Stimulated activated naive CD4-positive, alpha-beta T cell treated with Interleukin-2 at 50 U/mL for 16 hours (primary cell): Measurements from ENCODE around the gene CHST3.
"Not testable (repeated sequence)": the region's sequence is repeated elsewhere in the genome, so short reads cannot be mapped to it uniquely, and the experiment has no call there.

Experiments
- DNase-seq: peaks from one replicate; lab custom pipeline; 2025; lab: John Stamatoyannopoulos, UW

Gene CHST3

DNA sequence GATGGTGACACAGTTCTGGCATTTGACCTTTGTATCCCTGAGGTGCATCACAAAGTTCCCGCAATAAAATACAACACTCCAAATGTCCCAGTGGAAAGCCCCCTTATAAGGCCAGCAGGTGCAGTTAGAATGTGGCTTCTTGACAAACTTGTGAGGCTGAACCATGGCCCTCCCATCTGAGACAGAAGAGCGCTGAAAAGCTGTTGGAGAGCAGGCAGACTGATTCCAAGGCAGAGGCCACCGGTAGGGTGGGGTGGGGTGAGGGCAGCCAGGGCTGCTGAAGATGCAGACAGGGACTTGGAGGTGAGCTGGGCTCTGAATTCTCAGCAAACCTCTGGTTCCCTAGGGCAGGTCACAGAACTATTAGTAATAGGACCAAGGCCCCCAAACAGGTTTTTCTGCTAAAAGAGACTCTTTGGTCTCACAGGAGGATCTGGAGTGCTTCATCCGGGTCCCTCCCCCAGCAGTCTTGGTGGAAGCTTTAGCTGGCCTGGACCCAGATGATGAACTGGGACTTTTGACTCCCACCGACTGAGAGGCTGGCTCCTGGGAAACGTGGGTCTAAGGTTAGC lies 15.6 kb upstream of the CHST3 start:
- no peak for DNase-seq

DNA sequence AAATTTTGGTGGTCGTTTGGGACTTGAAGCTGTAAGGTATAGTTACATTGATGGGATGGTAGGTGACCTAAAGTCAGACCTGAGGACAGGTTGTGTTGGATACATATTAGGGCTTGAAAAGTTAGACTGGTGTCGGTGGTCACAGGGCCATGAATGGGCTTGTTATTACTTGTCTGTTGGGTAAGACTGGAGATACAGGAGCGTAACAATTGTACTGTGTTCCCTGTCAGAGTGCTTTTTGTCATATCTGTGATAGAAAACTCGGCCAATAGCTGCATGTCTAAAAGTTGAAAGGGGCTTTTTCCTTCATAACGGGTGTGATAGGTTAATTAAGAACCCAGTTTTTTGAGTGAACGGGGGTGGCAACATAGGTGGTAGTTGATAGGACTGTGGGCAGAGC lies 13.5 kb upstream of the CHST3 start:
- no peak for DNase-seq

DNA sequence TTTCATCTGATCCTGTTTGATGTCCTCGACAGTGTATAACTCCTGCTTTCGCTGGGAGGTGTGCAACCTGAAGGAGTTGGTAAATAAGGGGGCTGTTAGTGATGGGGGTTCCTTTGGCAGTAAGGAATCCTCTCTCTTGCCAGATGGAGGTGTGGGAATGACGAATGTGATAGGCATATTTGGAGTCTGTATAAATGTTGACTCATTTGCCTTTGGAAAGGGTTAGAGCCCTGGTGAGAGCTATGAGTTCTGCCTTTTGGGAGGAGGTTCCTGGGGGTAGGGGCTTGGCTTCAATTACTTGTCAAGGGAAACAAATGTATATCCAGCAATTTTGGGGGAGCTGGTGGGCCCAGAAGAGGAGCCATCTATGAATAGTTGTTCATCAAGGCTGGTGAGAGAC lies 11.4 kb upstream of the CHST3 start:
- no peak for DNase-seq

GRCh38 chr10:71957546-71958275 lies 6.5 kb upstream of the CHST3 start:
- no peak for DNase-seq

- no peak for DNase-seq
These were observed 4.7 kb upstream of the CHST3 start for GRCh38 chr10:71959526-71959925.

- no peak for DNase-seq
These were observed 2.4 kb upstream of the CHST3 start for GRCh38 chr10:71961831-71962230.

- DNase-seq, result no peak
These were observed 1.3 kb upstream of the CHST3 start for GRCh38 chr10:71962901-71963300.

DNA sequence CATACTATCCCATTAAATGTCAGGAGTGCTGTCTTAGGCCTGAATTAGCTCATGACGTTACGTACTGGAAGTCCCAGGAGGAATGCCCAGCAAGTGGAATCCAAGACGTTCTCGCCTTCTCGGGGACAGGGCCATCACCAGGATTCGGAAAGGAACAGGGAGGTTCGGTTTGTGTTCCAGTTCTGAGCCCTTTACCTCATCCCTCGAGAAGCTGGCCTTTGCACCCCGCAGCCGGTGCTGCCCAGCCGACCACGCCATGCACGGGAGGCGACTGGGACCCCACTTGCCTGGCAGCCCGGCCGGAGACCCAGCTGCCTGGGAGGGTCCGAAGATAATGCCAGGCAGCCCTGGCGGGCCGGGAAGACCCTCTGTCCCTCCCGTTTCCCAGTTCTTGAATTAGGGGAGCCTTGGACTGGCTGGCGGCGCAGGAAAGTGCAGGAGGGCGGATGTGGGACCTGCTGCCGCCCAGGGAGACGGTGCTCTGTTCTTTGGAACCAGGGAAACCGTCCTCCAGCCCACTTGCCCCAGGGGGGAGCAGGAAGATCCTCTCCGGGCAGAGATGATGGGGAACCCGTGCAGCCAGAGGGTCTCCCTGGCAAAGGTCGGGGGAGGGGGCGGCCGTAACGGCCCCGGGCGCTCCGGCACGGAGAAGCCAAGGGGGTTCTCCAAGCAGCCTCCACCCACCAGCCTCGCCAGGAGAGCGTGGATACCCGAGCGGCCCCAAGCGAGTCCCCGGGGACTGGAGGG lies 671 bp upstream of the CHST3 start:
- DNase-seq, result no peak

DNA sequence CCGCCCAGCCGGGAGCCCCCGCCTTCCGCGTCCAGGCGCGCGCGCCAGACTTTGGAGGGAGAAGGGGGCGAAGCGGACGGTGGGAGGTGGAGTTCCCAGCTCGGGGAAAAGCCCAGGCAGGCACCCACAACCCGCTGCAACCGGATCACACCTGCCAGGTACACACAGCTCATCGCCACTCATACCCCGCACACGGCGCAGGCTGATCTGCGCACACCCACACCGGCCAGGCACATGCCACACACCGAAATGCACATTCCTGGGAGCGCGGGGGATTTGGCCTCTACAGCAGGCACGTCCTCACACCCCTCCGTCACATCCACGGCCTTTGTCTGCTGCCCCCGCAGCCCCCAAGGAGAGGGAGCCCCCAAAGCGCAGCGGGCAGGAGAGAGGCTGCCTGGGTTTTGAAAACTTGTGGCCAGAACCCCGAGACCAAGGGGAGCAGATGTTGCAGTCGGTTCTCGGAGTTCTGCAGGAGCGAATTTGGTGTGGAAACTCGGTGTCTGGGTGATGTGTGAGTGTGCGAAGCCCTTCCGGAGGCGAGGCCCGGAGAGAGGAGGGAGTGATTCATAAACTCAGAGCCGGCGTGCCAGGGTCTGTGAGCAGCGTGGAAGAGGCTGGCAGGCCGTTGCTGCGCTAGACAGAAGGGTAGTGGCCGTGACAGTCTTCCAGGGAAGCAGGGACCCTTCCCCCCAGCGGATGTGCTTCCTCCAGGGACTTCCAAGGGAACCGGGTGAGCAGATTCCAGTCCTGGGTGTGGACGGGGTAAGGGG lies 734 bp downstream of the CHST3 start:
- DNase-seq, result no peak

- no peak for DNase-seq
These were observed 1.4 kb downstream of the CHST3 start for GRCh38 chr10:71965623-71966022.

- no peak for DNase-seq
These were observed 2.1 kb downstream of the CHST3 start for GRCh38 chr10:71966046-71967004.

DNA sequence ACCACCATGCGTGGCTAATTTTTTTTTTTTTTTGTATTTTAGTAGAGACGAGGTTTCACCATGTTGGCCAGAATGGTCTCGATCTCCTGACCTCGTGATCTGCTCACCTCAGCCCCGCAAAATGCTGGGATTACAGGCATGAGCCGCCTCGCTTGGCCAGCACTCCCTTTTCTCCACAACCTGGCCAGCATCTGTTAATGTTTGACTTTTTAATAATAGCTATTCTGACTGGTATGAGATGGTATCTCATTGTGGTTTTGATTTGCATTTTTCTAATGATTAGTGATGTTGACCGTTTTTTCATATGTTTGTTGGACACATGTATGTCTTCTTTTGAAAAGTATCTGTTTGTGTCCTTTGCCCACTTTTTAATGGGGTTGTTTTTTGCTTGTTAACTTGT lies 3.8 kb downstream of the CHST3 start:
- DNase-seq, result not testable (repeated sequence)

- no peak for DNase-seq
These were observed 4.6 kb downstream of the CHST3 start for GRCh38 chr10:71968553-71969474.

- no peak for DNase-seq
These were observed 5.7 kb downstream of the CHST3 start for GRCh38 chr10:71969929-71970328.

DNA sequence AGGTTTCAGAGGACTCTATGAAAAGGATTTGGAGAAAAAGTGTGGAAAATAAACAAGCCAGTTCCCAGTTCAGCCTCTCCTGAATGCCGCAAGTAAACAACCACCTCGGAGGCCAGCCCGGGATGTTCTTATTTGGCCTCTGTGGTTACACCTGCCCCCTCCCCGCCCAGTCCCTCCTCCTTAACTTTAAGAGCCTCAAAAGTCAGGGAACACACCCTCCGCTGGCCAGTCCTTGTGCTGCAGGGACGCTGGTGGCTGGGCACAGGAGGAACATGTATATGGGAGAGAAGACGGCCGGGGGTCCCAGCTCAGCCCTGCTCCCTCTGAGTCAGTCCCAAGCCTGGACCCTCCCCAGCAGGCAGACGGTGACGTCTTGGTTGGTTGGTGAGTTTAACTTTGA lies 6.1 kb downstream of the CHST3 start:
- DNase-seq, result no peak

DNA sequence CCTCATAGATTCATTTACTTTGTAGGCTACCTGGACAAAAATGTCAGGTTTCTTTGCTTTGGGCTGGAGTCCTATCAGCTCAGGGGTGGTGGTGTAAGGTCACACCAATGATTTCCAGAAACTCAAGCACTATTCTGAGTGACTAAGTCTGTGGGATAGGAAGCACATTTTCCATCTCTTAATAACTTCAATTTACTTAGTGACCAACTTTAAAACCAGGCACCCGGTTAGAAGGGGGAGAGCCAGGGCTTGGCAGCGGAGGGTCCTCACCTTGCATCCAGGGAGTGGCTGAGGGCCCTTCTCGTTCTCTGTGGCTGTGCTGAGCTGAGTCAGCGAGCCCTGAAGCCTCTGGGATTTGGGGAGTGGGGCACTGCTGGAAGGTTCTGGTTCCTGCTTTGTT lies 6.7 kb downstream of the CHST3 start:
- no peak for DNase-seq

- no peak for DNase-seq
These were observed 7.1 kb downstream of the CHST3 start for GRCh38 chr10:71971311-71971731.

GRCh38 chr10:71971769-71972555 lies 7.8 kb downstream of the CHST3 start:
- no peak for DNase-seq
